Panc1 (cell line): ENCODE data around the gene HLCS.

Experiments
- POLR2AphosphoS5 ChIP-seq: IDR thresholded peaks from 2 replicates; pipeline ENCODE4 v1.6.1; 2012; ENCODE audit warnings: mild to moderate bottlenecking, low read depth, low read length, moderate library complexity
- TF ChIP-seq, protein P1 (sequence below): fragments of 450-650 bp; IDR thresholded peaks from 2 replicates; pipeline ENCODE4 v1.5.1; 2017; ENCODE audit warnings: mild to moderate bottlenecking

DNA sequence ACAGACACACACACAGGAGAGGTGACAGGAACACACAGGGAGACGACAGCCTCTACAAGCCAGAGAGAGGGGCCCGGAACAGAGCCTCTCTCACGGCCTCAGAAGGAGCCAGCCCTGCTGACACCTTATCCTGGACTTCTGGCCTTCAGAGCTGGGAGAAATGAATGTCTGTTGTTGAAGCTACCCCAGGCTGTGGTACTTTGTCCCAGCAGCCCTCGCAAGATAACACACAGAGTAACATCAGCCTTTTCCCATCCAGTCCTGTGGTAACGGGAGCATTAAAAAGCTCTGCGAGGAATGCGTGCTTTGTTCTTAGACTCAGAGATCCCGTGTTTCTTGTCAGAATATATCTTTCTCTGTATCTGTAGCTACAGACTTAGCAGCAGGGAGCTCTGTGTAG lies 136.4 kb downstream of the HLCS start:
- TF ChIP-seq, protein P1, sequence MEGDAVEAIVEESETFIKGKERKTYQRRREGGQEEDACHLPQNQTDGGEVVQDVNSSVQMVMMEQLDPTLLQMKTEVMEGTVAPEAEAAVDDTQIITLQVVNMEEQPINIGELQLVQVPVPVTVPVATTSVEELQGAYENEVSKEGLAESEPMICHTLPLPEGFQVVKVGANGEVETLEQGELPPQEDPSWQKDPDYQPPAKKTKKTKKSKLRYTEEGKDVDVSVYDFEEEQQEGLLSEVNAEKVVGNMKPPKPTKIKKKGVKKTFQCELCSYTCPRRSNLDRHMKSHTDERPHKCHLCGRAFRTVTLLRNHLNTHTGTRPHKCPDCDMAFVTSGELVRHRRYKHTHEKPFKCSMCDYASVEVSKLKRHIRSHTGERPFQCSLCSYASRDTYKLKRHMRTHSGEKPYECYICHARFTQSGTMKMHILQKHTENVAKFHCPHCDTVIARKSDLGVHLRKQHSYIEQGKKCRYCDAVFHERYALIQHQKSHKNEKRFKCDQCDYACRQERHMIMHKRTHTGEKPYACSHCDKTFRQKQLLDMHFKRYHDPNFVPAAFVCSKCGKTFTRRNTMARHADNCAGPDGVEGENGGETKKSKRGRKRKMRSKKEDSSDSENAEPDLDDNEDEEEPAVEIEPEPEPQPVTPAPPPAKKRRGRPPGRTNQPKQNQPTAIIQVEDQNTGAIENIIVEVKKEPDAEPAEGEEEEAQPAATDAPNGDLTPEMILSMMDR = no peak
- no peak for TF ChIP-seq POLR2AphosphoS5
